K562 (cell line): ENCODE data around the gene CDT1. TPM values are rescaled to one million over a fixed set of nuclear protein-coding genes. Genes with fewer than 3 reads are reported as not detected.

Experiments
- ATF7 ChIP-seq: fragments of 450-650 bp; IDR thresholded peaks from 2 replicates; pipeline ENCODE4 v1.7.1; 2014; ENCODE audit warnings: mild to moderate bottlenecking, moderate library complexity
- HNRNPL ChIP-seq: fragments of 200-400 bp; formaldehyde crosslinking; IDR thresholded peaks from 2 replicates; pipeline ENCODE4 v1.6.1; 2017; ENCODE audit warnings: low read depth, mild to moderate bottlenecking, low read length
- KDM2B ChIP-seq: fragments of 250-450 bp; sonication (Bioruptor Pico); IDR thresholded peaks from 2 replicates; pipeline ENCODE4 v1.8.0; 2021; ENCODE audit warnings: mild to moderate bottlenecking, moderate library complexity
- L3MBTL2 ChIP-seq: fragments of 450-650 bp; IDR thresholded peaks from 2 replicates; pipeline ENCODE4 v1.6.1; 2016; ENCODE audit warnings: mild to moderate bottlenecking, moderate library complexity
- MAZ ChIP-seq, 2 experiments: fragments of 450-650 bp in 1 of 2; sonication (generic) in 1 of 2; formaldehyde crosslinking; IDR thresholded peaks in 1 of 2; conservative IDR thresholded peaks in 1 of 2; 2 replicates each; pipeline versions ENCODE4 v1.4.0 to v1.5.0; 2020; ENCODE audit warnings: mild to moderate bottlenecking in 1 of 2, missing genetic modification reagents in 1 of 2
- NFIX ChIP-seq: fragments of 250-450 bp; sonication (Bioruptor Pico); IDR thresholded peaks from 2 replicates; pipeline ENCODE4 v1.4.0; 2020; ENCODE audit warnings: low read depth, mild to moderate bottlenecking, moderate library complexity
- NFYB ChIP-seq: IDR thresholded peaks from 2 replicates; pipeline ENCODE4 v1.6.1; 2011; ENCODE audit warnings: mild to moderate bottlenecking, moderate library complexity; ENCODE audit not compliant: insufficient read length; ENCODE audit errors: extremely low read depth
- NR2F6 ChIP-seq: fragments of 450-650 bp; formaldehyde crosslinking; IDR thresholded peaks from 2 replicates; pipeline ENCODE4 v1.4.0; 2020; ENCODE audit warnings: mild to moderate bottlenecking
- PPARD ChIP-seq: fragments of 250-450 bp; sonication (Bioruptor Pico); IDR thresholded peaks from 2 replicates; pipeline ENCODE4 v1.8.0; 2022; ENCODE audit warnings: inconsistent platforms, mild to moderate bottlenecking, moderate library complexity
- RBBP5 ChIP-seq: fragments of 200-600 bp; sonication (generic); IDR thresholded peaks from 2 replicates; pipeline ENCODE4 v1.6.1; 2012; ENCODE audit warnings: borderline replicate concordance, mild to moderate bottlenecking, low read length, control low read depth, inconsistent platforms; ENCODE audit not compliant: insufficient read depth, poor library complexity, severe bottlenecking
- RBFOX2 ChIP-seq: fragments of 200-400 bp; formaldehyde crosslinking; IDR thresholded peaks from 2 replicates; pipeline ENCODE4 v1.6.1; 2017; ENCODE audit warnings: low read depth, mild to moderate bottlenecking, low read length, moderate library complexity
- SETDB1 ChIP-seq: IDR thresholded peaks from one replicate; pipeline ENCODE4 v1.6.1; 2012; ENCODE audit warnings: low read length, control low read depth, inconsistent platforms
- SIX5 ChIP-seq, 2 experiments: IDR thresholded peaks; 2 replicates each; pipeline ENCODE4 v1.6.1; 2011; ENCODE audit warnings: low read length in 2 of 2, borderline replicate concordance in 1 of 2, low read depth in 1 of 2, mild to moderate bottlenecking in 1 of 2, moderate library complexity in 1 of 2; ENCODE audit not compliant: insufficient read depth in 1 of 2
- TSHZ1 ChIP-seq: fragments of 250-450 bp; sonication (Bioruptor Pico); IDR thresholded peaks from 2 replicates; pipeline ENCODE4 v1.4.0; 2020; ENCODE audit warnings: mild to moderate bottlenecking, moderate library complexity
- XRCC3 ChIP-seq: fragments of 450-650 bp; IDR thresholded peaks from 2 replicates; pipeline ENCODE4 v1.6.1; 2017; ENCODE audit warnings: mild to moderate bottlenecking, moderate library complexity
- ZKSCAN1 ChIP-seq: fragments of 150-350 bp; IDR thresholded peaks from 2 replicates; pipeline ENCODE4 v1.6.1; 2016; ENCODE audit warnings: low read depth, low read length
- ZNF354B ChIP-seq: fragments of 250-450 bp; sonication (Bioruptor Pico); IDR thresholded peaks from 2 replicates; pipeline ENCODE4 v1.4.0; 2020
- ZNF583 ChIP-seq: fragments of 250-450 bp; sonication (Bioruptor Pico); IDR thresholded peaks from 2 replicates; pipeline ENCODE4 v1.4.0; 2020
- ZNF76 ChIP-seq: fragments of 250-450 bp; sonication (Bioruptor Pico); IDR thresholded peaks from 2 replicates; pipeline ENCODE4 v1.4.0; 2020; ENCODE audit warnings: mild to moderate bottlenecking, moderate library complexity, borderline replicate concordance
- polyA plus RNA-seq, 8 experiments: library from polyadenylated mRNA; depleted of rRNA in 4 of 8; stranded (reverse) in 5 of 8; unstranded in 3 of 8; fragments of >200 nt; fragmentation: Nextera tagmentation in 2 of 8; fragmentation: Illumina TruSeq in 1 of 8; extraction: Ambion mirVana in 2 of 8; extraction: Trizol in 1 of 8; gene quantifications; 2 replicates each; pipeline versions ENCODE4 v1.2.1 to v1.2.3, GENCODE V29; 2011 to 2014; ENCODE audit warnings: inconsistent platforms in 1 of 8, missing spikeins in 1 of 8
- total RNA-seq, 7 experiments: library from RNA; depleted of rRNA in 6 of 7; stranded (reverse); fragments of >200 nt in 6 of 7; fragmentation: Illumina TruSeq in 2 of 7; extraction: Trizol in 2 of 7; gene quantifications; 2 replicates each; pipeline versions ENCODE4 v1.2.1 to v1.2.3, GENCODE V29; 2011 to 2021; ENCODE audit warnings: low replicate concordance in 1 of 7
- TF ChIP-seq, protein P1 (sequence below), 3 experiments: IDR thresholded peaks in 2 of 3; conservative IDR thresholded peaks in 1 of 3; 2 replicates each; pipeline ENCODE4 v1.5.1; 2011 to 2012; ENCODE audit warnings: low read length in 3 of 3, mild to moderate bottlenecking in 3 of 3, control low read depth in 2 of 3, improper control_type of control experiment in 1 of 3, inconsistent platforms in 1 of 3, low read depth in 1 of 3, mixed read lengths in 1 of 3, moderate library complexity in 1 of 3; ENCODE audit not compliant: insufficient read depth in 2 of 3
- TF ChIP-seq, protein P2 (sequence below): fragments of 450-650 bp; formaldehyde crosslinking; IDR thresholded peaks from 2 replicates; pipeline ENCODE4 v1.4.0; 2020; ENCODE audit warnings: mild to moderate bottlenecking

Gene CDT1
- total and polyA plus RNA-seq, 9 of the 15 experiments (the other 6 are each of a cell fraction or from before 2014, with no cell fraction given), result 0.92 to 178 (median 14.2) TPM

- no peak for TF ChIP-seq TSHZ1 (CRISPR knock-in tag)
- 0 out of 2 replicates have a peak, but pooled peaks have one; percentile 14 for TF ChIP-seq ZNF583 (CRISPR knock-in tag)
- TF ChIP-seq XRCC3, result no peak
- TF ChIP-seq NFIX, result no peak
- peak; percentile 55 for TF ChIP-seq RBFOX2
- TF ChIP-seq ZKSCAN1, result peak; percentile 98
- no peak for TF ChIP-seq ZNF354B (CRISPR knock-in tag)
- TF ChIP-seq SIX5 (IDR thresholded peaks at IDR 0.05; ENCODE audit: borderline replicate concordance in 1 of 2, insufficient read depth in 1 of 2, low read depth in 1 of 2, low read length in 2 of 2), result no peak
- peak in 1 of 2 experiments; percentile 33; a peak in 2 of 4 replicates for TF ChIP-seq MAZ (CRISPR knock-in tag; conservative IDR thresholded peaks at IDR 0.05 in 1 of 2, IDR thresholded peaks at IDR 0.05 in 1 of 2)
- TF ChIP-seq ZNF76 (CRISPR knock-in tag), result peak; percentile 76; the same call in 1 of the 2 replicates
- no peak for TF ChIP-seq NR2F6 (CRISPR knock-in tag)
- TF ChIP-seq RBBP5, result peak; percentile 4
- peak; percentile 19 for TF ChIP-seq NFYB
- TF ChIP-seq, protein P1, sequence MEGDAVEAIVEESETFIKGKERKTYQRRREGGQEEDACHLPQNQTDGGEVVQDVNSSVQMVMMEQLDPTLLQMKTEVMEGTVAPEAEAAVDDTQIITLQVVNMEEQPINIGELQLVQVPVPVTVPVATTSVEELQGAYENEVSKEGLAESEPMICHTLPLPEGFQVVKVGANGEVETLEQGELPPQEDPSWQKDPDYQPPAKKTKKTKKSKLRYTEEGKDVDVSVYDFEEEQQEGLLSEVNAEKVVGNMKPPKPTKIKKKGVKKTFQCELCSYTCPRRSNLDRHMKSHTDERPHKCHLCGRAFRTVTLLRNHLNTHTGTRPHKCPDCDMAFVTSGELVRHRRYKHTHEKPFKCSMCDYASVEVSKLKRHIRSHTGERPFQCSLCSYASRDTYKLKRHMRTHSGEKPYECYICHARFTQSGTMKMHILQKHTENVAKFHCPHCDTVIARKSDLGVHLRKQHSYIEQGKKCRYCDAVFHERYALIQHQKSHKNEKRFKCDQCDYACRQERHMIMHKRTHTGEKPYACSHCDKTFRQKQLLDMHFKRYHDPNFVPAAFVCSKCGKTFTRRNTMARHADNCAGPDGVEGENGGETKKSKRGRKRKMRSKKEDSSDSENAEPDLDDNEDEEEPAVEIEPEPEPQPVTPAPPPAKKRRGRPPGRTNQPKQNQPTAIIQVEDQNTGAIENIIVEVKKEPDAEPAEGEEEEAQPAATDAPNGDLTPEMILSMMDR (IDR thresholded peaks at IDR 0.05 in 2 of 3, conservative IDR thresholded peaks at IDR 0.05 in 1 of 3; ENCODE audit: insufficient read depth in 2 of 3, low read depth in 1 of 3, low read length in 3 of 3), result 0 out of 6 replicates have a peak, but pooled peaks of 1 of the 3 experiments have one; percentile 0
- TF ChIP-seq, protein P2, sequence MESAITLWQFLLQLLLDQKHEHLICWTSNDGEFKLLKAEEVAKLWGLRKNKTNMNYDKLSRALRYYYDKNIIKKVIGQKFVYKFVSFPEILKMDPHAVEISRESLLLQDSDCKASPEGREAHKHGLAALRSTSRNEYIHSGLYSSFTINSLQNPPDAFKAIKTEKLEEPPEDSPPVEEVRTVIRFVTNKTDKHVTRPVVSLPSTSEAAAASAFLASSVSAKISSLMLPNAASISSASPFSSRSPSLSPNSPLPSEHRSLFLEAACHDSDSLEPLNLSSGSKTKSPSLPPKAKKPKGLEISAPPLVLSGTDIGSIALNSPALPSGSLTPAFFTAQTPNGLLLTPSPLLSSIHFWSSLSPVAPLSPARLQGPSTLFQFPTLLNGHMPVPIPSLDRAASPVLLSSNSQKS, result no peak
- no peak for TF ChIP-seq ATF7
- no peak for TF ChIP-seq KDM2B
- no peak for TF ChIP-seq HNRNPL
- no peak for TF ChIP-seq PPARD (CRISPR knock-in tag)
- peak; percentile 17; the same call in 1 of the 2 replicates for TF ChIP-seq L3MBTL2
- no peak for TF ChIP-seq SETDB1
Observed at GRCh38 chr16:88772871-88773811, 30.4 kb upstream of the CDT1 start (continued).
